ENCODE data around the gene GJC1.
"Not testable (repeated sequence)": the region's sequence is repeated elsewhere in the genome, so short reads cannot be mapped to it uniquely, and the experiment has no call there.

GJC1 gene

DNA sequence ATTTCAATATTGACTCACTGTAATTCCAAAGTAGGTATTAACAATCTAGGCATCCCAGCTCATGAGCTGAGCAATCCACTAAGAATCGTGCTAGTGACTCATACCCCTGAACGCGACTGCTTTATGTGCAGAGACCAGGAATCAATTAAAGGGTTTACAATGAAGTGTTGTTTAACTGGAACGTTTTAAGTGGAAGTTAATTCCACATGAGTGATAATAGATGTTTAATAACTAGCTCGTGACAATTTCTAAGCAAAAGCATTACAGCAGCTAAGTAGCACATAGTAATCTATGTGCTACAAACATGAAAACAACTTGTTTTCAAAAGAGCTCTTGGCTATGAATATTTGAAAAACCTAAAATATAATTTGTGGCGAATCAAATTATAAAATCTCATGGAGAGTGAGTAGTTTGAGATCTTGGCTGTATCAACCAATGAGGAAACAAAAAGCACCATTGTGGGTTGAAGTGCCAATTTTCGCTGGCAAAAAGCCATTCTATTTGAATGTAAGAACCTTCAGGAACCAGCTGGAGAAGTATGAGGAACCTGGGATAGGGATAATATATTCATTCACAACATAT is 9.4 kb downstream of the GJC1 start:
- Histone ChIP-seq H3K36me3 (ENCODE audit: insufficient read depth, low read length) (peaks cover 4% of the 10 kb centered on the region; the same call in 1 of the 2 replicates), H3K27ac (ENCODE audit: low read depth, low read length) (0 out of 2 replicates have a peak overlapping the region, but pooled peaks have one; percentile 5), H3K4me3 (ENCODE audit: low read length) (no peak overlapping the region)

DNA sequence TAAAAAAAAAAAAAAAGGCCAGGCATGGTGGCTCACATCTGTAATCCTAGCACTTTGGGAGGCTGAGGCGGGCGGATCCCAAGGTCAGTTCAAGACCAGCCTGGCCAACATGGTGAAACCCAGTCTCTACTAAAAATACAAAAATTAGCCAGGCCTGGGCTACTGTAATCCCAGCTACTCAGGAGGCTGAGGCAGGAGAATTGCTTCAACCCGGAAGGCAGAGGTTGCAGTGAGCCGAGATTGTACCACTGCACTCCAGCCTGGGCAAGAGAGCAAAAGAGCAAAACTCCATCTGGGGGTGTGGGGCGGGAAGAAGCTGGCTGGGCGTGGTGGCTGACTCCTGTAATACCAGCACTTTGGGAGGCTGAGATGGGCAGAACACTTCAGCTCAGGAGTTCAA is 11.6 kb downstream of the GJC1 start:
- WGBS = 95% methylated on average over 6 of the region's 6 CpGs
- H3K4me1 ChIP-seq (ENCODE audit: insufficient read depth, low read length); H3K9me3 ChIP-seq (ENCODE audit: insufficient read depth, low read depth, low read length); H3K27me3 ChIP-seq (ENCODE audit: insufficient read depth, low read length); H3K9ac ChIP-seq (ENCODE audit: low read depth, low read length); H3K4me3 ChIP-seq (ENCODE audit: low read length); H3K36me3 ChIP-seq (ENCODE audit: insufficient read depth, low read length); H3K27ac ChIP-seq (ENCODE audit: low read depth, low read length): not testable (repeated sequence)

More for the DNA sequence above, 9.4 kb downstream of the GJC1 start:
- H3K9me3 ChIP-seq (ENCODE audit: insufficient read depth, low read depth, low read length) = no peaks in the 10 kb centered on the region
- 86% methylated on average over 7 of the region's 7 CpGs for WGBS
- no peak overlapping the region for H3K9ac ChIP-seq (ENCODE audit: low read depth, low read length)
- H3K4me1 ChIP-seq (ENCODE audit: insufficient read depth, low read length) = peaks cover 9% of the 10 kb centered on the region; the same call in 1 of the 2 replicates
- H3K27me3 ChIP-seq (ENCODE audit: insufficient read depth, low read length) = no peaks in the 10 kb centered on the region

DNA sequence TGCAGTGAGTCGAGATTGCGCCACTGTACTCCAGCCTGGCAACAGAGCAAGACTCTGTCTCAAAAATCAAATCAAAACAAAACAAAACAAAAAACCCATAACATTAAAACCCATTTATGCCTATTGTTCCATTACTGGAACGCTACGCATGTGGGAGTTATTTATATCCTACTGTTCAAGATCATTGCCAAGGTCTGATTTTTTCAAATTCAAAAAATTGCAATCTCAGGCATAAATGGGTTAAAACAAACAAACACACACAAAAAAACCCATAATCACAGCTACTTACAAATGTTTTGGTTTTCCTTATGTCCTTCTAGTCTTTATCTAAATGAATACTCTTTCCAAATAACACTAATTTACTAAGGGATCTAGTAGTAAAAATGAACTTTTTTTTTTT is 17.8 kb downstream of the GJC1 start:
- no peaks in the 10 kb centered on the region for H3K9me3 ChIP-seq (ENCODE audit: insufficient read depth, low read depth, low read length)
- H3K9ac ChIP-seq (ENCODE audit: low read depth, low read length) = no peak overlapping the region
- no peaks in the 10 kb centered on the region for H3K4me1 ChIP-seq (ENCODE audit: insufficient read depth, low read length)
- H3K27me3 ChIP-seq (ENCODE audit: insufficient read depth, low read length) = no peaks in the 10 kb centered on the region
- 95% methylated on average over 4 of the region's 4 CpGs for WGBS
- no peak overlapping the region for H3K27ac ChIP-seq (ENCODE audit: low read depth, low read length)
- no peak overlapping the region for H3K4me3 ChIP-seq (ENCODE audit: low read length)
- H3K36me3 ChIP-seq (ENCODE audit: insufficient read depth, low read length) = peaks cover 7% of the 10 kb centered on the region; the same call in 1 of the 2 replicates

DNA sequence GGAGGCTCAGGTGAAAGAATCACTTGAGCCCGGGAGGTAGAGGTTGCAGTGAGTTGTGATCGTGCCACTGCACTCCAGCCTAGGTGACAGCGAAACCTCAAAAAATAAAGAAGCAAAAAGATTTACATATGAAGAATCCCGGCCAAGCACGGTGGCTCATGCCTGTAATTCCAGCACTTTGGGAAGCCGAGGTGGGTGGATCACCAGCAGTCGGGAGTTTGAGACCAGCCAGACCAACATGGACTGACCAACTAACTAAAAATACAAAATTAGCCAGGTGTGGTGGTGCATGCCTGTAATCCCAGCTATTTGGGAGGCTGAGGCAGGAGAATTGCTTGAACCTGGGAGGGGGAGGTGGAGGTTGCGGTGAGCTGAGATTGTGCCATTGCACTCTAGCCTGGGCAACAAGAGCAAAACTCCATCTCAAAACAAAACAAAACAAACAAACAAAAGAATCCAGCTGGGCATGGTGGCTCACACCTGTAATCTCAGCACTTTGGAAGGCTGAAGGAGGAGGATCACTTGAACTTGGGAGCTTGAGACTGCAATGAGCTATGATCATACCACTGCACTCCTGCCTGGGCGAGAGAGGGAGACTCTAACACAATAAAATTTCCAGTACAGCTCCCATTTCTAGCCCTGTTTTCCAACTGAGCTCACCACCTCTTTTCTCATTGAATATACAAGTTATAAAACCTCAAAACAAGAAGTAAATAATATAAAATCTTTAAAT is 21.3 kb downstream of the GJC1 start:
- 91% methylated on average over 9 of the region's 9 CpGs for WGBS
- not testable (repeated sequence) for H3K9me3 ChIP-seq (ENCODE audit: insufficient read depth, low read depth, low read length); H3K4me3 ChIP-seq (ENCODE audit: low read length); H3K27me3 ChIP-seq (ENCODE audit: insufficient read depth, low read length); H3K4me1 ChIP-seq (ENCODE audit: insufficient read depth, low read length); H3K27ac ChIP-seq (ENCODE audit: low read depth, low read length); H3K9ac ChIP-seq (ENCODE audit: low read depth, low read length)
- H3K36me3 ChIP-seq (ENCODE audit: insufficient read depth, low read length) = peaks cover 39% of the 10 kb centered on the region

DNA sequence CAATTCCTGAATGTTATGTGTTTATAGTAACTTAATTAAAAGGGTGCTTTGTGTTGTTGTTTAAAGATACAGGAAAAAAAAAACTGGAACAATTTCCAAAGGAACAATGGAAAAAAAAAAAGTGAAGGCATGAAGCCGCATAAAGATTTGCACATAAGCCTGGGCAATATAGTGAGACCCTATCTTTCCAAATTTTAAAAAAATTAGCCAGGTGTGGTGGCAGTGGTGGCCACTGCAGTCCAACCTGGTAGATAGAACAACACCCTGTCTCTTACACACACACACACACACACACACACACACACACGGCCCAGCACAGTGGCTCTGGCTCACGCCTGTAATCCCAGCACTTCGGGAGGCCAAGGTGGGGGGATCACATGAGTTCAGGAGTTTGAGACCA is 21.9 kb downstream of the GJC1 start:
- H3K36me3 ChIP-seq (ENCODE audit: insufficient read depth, low read length) = peaks cover 46% of the 10 kb centered on the region
- WGBS = 94% methylated on average over 4 of the region's 4 CpGs
- H3K27me3 ChIP-seq (ENCODE audit: insufficient read depth, low read length) = no peaks in the 10 kb centered on the region
- H3K9me3 ChIP-seq (ENCODE audit: insufficient read depth, low read depth, low read length) = no peaks in the 10 kb centered on the region
- no peaks in the 10 kb centered on the region for H3K4me1 ChIP-seq (ENCODE audit: insufficient read depth, low read length)
- H3K9ac ChIP-seq (ENCODE audit: low read depth, low read length) = no peak overlapping the region
- no peak overlapping the region for H3K27ac ChIP-seq (ENCODE audit: low read depth, low read length)
- H3K4me3 ChIP-seq (ENCODE audit: low read length) = no peak overlapping the region

DNA sequence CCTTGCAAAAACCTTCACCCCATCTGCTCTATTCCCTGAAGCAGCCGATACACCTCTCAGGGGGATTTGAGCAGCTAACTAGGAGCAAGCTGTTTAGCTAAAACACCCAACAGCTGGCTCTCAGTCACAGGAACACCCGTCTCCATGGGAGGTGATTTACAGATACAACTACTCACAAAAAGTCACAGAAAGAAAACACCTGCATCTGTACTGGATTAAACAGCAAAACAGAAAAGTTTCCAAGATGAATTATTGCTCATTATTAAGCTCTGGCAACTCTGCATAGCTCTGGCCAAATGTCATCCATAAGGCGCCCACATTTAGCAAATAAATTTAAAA is 22.3 kb downstream of the GJC1 start:
- no peak overlapping the region for H3K4me3 ChIP-seq (ENCODE audit: low read length)
- no peaks in the 10 kb centered on the region for H3K27me3 ChIP-seq (ENCODE audit: insufficient read depth, low read length)
- H3K9ac ChIP-seq (ENCODE audit: low read depth, low read length) = no peak overlapping the region
- no peaks in the 10 kb centered on the region for H3K4me1 ChIP-seq (ENCODE audit: insufficient read depth, low read length)
- H3K9me3 ChIP-seq (ENCODE audit: insufficient read depth, low read depth, low read length) = no peaks in the 10 kb centered on the region
- H3K36me3 ChIP-seq (ENCODE audit: insufficient read depth, low read length) = peaks cover 50% of the 10 kb centered on the region
- 89% methylated on average over 2 of the region's 3 CpGs for WGBS
- H3K27ac ChIP-seq (ENCODE audit: low read depth, low read length) = no peak overlapping the region

DNA sequence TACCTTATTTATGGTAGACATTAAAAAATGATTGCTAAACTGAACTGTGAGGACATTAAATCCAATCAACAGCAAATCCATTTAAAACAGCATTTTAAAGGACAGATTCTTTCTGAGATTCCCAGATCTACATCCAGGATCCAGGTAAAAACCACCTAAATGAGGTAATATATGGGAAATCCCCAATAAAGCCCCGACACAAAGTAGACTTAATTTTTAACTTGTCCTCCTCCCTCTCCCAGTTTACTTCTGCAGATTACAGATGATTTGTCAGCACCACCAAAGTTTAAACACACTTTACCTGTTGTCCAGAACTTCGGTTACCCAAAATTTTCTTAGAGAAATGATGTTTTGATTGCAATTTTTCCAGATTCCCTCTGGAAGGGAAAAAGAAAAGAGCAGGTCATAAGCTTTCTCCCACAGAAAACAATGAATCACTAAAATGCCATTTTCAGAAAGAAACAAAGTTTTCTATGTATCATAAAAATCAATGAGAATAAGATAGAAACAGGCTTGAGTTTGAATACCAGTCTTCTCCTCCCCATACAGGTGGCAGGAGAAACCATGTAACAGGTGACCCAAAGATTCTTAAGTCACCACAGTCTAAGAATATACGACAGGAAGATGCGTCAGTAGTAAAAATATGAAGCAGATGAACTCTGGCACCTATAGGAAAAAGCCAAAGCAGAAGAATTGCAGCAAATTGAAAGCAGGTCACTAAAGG is 22.8 kb downstream of the GJC1 start:
- H3K9ac ChIP-seq (ENCODE audit: low read depth, low read length) = no peak overlapping the region
- H3K4me3 ChIP-seq (ENCODE audit: low read length) = no peak overlapping the region
- WGBS = 96% methylated on average over 3 of the region's 4 CpGs
- peaks cover 55% of the 10 kb centered on the region for H3K36me3 ChIP-seq (ENCODE audit: insufficient read depth, low read length)
- H3K9me3 ChIP-seq (ENCODE audit: insufficient read depth, low read depth, low read length) = no peaks in the 10 kb centered on the region
- H3K27me3 ChIP-seq (ENCODE audit: insufficient read depth, low read length) = no peaks in the 10 kb centered on the region
- no peaks in the 10 kb centered on the region for H3K4me1 ChIP-seq (ENCODE audit: insufficient read depth, low read length)
- H3K27ac ChIP-seq (ENCODE audit: low read depth, low read length) = no peak overlapping the region

DNA sequence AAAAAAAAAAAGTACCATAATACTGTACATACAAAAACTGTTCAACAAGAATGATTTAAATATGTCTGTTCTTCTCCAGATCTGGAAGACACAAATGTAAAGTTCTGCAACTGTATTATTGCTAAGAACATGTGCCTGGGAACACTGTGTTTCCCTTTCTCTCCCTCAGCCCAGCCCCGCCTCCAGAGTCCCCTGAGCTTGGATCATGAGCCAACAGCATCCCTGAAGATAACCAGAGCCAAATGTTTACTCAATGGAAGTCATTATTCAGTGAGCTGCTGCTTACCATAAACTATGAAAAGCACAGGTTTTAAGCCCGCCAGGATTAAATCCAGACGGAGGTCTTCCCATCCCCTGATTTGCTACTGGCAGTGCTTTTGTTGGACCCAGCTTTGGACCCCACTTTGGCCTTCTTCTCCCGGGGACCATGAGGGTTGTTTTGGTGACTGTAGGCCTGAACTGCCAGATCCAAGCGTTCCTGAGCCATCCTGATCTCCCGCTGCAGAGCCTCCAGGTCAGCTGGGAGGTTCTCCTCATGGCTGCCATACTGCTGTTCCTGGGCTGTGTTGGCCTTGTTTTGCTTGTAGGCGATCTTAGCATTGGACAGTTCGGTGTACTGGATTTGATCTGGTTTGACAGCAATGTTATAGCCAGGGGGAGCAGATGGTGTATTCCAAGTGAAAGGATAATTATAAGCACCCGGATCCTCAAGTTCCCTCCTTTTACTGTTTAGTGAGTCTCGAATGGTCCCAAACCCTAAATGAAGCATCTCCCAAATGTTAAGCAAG is 25.6 kb downstream of the GJC1 start:
- Histone ChIP-seq H3K4me3 (ENCODE audit: low read length) (no peak overlapping the region), H3K4me1 (ENCODE audit: insufficient read depth, low read length) (no peaks in the 10 kb centered on the region), H3K36me3 (ENCODE audit: insufficient read depth, low read length) (peaks cover 76% of the 10 kb centered on the region), H3K27me3 (ENCODE audit: insufficient read depth, low read length) (no peaks in the 10 kb centered on the region), H3K9ac (ENCODE audit: low read depth, low read length) (no peak overlapping the region), H3K27ac (ENCODE audit: low read depth, low read length) (no peak overlapping the region), H3K9me3 (ENCODE audit: insufficient read depth, low read depth, low read length) (no peaks in the 10 kb centered on the region)
- WGBS = 92% methylated on average over 10 of the region's 10 CpGs

DNA sequence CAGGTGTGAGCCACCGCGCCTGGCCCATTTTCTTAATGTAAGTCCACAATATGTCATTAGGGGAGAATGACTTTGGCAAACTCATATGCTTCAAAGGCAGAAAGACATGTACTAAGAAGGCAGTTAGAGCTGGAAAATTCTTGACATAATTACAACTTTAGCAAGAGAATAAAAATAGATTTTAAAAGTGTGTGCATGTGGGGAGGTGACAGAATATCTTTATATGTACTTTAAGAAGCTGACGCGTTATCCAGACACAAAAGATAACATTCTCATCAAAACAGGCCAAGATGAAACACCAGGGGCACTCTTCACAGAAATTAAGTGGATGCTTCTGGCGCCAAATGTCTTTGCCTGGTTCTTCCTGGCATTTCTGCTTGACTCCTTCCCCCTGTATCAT is 28.2 kb downstream of the GJC1 start:
- Histone ChIP-seq H3K4me1 (ENCODE audit: insufficient read depth, low read length) (no peaks in the 10 kb centered on the region), H3K27ac (ENCODE audit: low read depth, low read length) (no peak overlapping the region), H3K27me3 (ENCODE audit: insufficient read depth, low read length) (no peaks in the 10 kb centered on the region), H3K36me3 (ENCODE audit: insufficient read depth, low read length) (peaks cover 88% of the 10 kb centered on the region), H3K9me3 (ENCODE audit: insufficient read depth, low read depth, low read length) (no peaks in the 10 kb centered on the region), H3K4me3 (ENCODE audit: low read length) (no peak overlapping the region), H3K9ac (ENCODE audit: low read depth, low read length) (no peak overlapping the region)
- 96% methylated on average over 5 of the region's 5 CpGs for WGBS

DNA sequence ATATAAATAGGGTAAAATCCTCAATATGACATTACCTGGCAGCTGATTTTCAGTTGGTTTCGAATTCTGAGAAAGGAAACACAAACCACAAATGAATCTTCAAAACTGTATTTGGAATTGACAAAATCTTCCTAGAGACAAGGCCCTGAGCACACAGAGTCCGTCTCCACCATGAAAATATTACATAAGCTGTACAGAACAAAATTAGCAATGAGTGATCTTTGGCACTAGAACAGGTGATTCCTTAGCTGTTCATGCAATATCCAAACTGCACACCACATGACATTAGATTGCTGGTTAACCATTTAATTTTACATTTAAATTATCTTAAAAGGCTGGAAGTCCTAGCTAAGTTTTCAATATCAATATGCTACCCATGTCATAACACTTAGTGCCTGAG is 31.7 kb downstream of the GJC1 start:
- Histone ChIP-seq H3K36me3 (ENCODE audit: insufficient read depth, low read length) (peaks cover 57% of the 10 kb centered on the region), H3K9ac (ENCODE audit: low read depth, low read length) (no peak overlapping the region), H3K9me3 (ENCODE audit: insufficient read depth, low read depth, low read length) (no peaks in the 10 kb centered on the region), H3K4me1 (ENCODE audit: insufficient read depth, low read length) (peaks cover 10% of the 10 kb centered on the region; the same call in 1 of the 2 replicates), H3K27me3 (ENCODE audit: insufficient read depth, low read length) (no peaks in the 10 kb centered on the region), H3K4me3 (ENCODE audit: low read length) (no peak overlapping the region), H3K27ac (ENCODE audit: low read depth, low read length) (no peak overlapping the region; the same call in 1 of the 2 replicates)
- WGBS = 98% methylated on average over 2 of the region's 2 CpGs

DNA sequence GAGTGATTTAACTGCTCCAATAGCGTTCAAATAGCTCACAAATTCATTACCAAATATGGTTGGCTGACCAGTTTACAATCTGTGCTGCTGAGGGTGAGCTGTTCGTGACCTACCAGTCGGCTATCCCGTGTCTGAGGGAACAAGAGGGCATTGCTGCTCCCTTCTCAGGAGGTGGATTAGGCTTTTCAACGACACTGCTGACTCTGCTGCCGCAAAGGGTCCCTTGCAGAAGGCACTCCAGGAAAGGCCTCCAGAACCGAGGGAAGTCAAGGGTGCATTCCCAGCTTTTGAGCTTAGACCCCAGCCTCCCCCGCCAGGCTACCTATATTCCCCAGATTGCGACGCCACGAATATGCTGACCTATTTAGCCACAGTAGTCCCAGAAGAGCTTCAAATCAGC is 32.3 kb downstream of the GJC1 start:
- Histone ChIP-seq H3K36me3 (ENCODE audit: insufficient read depth, low read length) (peaks cover 51% of the 10 kb centered on the region), H3K27ac (ENCODE audit: low read depth, low read length) (peak overlapping the region; percentile 53; the same call in 1 of the 2 replicates), H3K4me1 (ENCODE audit: insufficient read depth, low read length) (peaks cover 10% of the 10 kb centered on the region; the same call in 1 of the 2 replicates), H3K27me3 (ENCODE audit: insufficient read depth, low read length) (no peaks in the 10 kb centered on the region), H3K4me3 (ENCODE audit: low read length) (no peak overlapping the region), H3K9me3 (ENCODE audit: insufficient read depth, low read depth, low read length) (no peaks in the 10 kb centered on the region), H3K9ac (ENCODE audit: low read depth, low read length) (no peak overlapping the region)
- WGBS = 86% methylated on average over 11 of the region's 11 CpGs

All from HUES64 (cell line).